Fibroblast of lung (primary cell): Measurements from ENCODE around the gene TLCD2.

Source experiments
- EZH2 ChIP-seq: IDR thresholded peaks from 2 replicates; pipeline ENCODE4 v1.5.1; 2012; ENCODE audit warnings: low read length, control low read depth, mild to moderate bottlenecking; ENCODE audit errors: missing control alignments
- TF ChIP-seq, protein P1 (sequence below), 2 donors: IDR thresholded peaks in 1 of 2; conservative IDR thresholded peaks in 1 of 2; 1 replicate in 1 of 2; 2 replicates in 1 of 2; pipeline ENCODE4 v1.5.1; 2011 to 2012; ENCODE audit warnings: low read length in 2 of 2, control low read depth in 1 of 2, inconsistent platforms in 1 of 2, low read depth in 1 of 2, mild to moderate bottlenecking in 1 of 2

DNA sequence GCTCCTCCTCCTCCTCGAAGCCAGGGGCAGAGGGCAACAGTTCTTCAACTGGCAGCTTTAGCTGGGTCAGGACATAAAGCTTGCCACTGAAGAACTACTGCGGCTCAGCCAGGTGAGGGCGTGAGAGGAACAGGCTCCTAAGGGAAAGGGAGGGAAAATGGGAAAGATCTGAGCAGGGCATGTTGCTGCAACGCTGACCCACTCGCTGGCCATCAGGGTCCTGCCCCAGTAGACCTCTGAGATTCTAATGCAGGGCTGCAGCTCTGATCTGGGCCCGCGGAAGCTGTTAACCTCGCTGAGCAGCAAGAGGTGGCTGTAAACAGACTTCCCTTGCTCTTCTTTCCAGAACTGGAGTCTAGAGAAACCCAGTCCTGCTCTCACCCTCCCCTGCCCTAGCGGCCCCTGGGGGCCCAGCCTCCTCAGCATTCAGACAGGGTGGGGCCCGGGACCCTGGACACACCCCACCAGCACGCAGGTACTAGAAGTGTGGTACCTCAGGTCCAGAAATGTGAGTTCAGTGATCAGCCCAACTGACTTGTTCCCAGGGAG, 3.8 kb upstream of the TLCD2 start:
- TF ChIP-seq, protein P1, sequence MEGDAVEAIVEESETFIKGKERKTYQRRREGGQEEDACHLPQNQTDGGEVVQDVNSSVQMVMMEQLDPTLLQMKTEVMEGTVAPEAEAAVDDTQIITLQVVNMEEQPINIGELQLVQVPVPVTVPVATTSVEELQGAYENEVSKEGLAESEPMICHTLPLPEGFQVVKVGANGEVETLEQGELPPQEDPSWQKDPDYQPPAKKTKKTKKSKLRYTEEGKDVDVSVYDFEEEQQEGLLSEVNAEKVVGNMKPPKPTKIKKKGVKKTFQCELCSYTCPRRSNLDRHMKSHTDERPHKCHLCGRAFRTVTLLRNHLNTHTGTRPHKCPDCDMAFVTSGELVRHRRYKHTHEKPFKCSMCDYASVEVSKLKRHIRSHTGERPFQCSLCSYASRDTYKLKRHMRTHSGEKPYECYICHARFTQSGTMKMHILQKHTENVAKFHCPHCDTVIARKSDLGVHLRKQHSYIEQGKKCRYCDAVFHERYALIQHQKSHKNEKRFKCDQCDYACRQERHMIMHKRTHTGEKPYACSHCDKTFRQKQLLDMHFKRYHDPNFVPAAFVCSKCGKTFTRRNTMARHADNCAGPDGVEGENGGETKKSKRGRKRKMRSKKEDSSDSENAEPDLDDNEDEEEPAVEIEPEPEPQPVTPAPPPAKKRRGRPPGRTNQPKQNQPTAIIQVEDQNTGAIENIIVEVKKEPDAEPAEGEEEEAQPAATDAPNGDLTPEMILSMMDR (conservative IDR thresholded peaks at IDR 0.05 in 1 of 2, IDR thresholded peaks at IDR 0.05 in 1 of 2; ENCODE audit: low read depth in 1 of 2, low read length in 2 of 2): peak in 1 of 2 donors; percentile 47
- TF ChIP-seq EZH2: no peak
